HEK293 (cell line): ENCODE data around the gene OGFOD3.

Experiments
- EGR2 ChIP-seq: fragments of 450-650 bp; formaldehyde crosslinking; IDR thresholded peaks from 2 replicates; pipeline ENCODE4 v1.5.1; 2016; ENCODE audit warnings: low read depth, missing biosample characterization, missing genetic modification characterization
- GFI1B ChIP-seq: fragments of 450-650 bp; formaldehyde crosslinking; IDR thresholded peaks from 2 replicates; pipeline ENCODE4 v1.5.1; 2016; ENCODE audit warnings: missing biosample characterization, missing genetic modification characterization
- GLIS1 ChIP-seq: fragments of 450-650 bp; formaldehyde crosslinking; IDR thresholded peaks from 2 replicates; pipeline ENCODE4 v1.5.1; 2016; ENCODE audit warnings: missing biosample characterization, missing genetic modification characterization
- GLIS2 ChIP-seq: fragments of 450-650 bp; formaldehyde crosslinking; IDR thresholded peaks from 2 replicates; pipeline ENCODE4 v1.5.1; 2016; ENCODE audit warnings: missing biosample characterization, missing genetic modification characterization
- KLF10 ChIP-seq: fragments of 450-650 bp; IDR thresholded peaks from 2 replicates; pipeline ENCODE4 v1.5.1; 2018; ENCODE audit warnings: missing biosample characterization, mild to moderate bottlenecking, missing genetic modification characterization
- RBAK ChIP-seq: fragments of 450-650 bp; formaldehyde crosslinking; IDR thresholded peaks from 2 replicates; pipeline ENCODE4 v1.5.1; 2016; ENCODE audit warnings: missing biosample characterization, missing genetic modification characterization
- SCRT2 ChIP-seq: fragments of 450-650 bp; formaldehyde crosslinking; IDR thresholded peaks from 2 replicates; pipeline ENCODE4 v1.5.1; 2016; ENCODE audit warnings: missing biosample characterization, missing genetic modification characterization
- SP7 ChIP-seq: fragments of 450-650 bp; formaldehyde crosslinking; IDR thresholded peaks from 2 replicates; pipeline ENCODE4 v1.5.1; 2016; ENCODE audit warnings: missing biosample characterization, missing genetic modification characterization
- ZBTB1 ChIP-seq: fragments of 450-650 bp; formaldehyde crosslinking; IDR thresholded peaks from 2 replicates; pipeline ENCODE4 v1.5.1; 2016; ENCODE audit warnings: missing biosample characterization, missing genetic modification characterization
- ZBTB17 ChIP-seq: fragments of 450-650 bp; formaldehyde crosslinking; IDR thresholded peaks from 2 replicates; pipeline ENCODE4 v1.5.1; 2016; ENCODE audit warnings: missing biosample characterization, missing genetic modification characterization
- ZBTB8A ChIP-seq: fragments of 450-650 bp; formaldehyde crosslinking; IDR thresholded peaks from 2 replicates; pipeline ENCODE4 v1.5.1; 2016; ENCODE audit warnings: missing biosample characterization, missing genetic modification characterization
- ZIC2 ChIP-seq: fragments of 450-650 bp; formaldehyde crosslinking; IDR thresholded peaks from 2 replicates; pipeline ENCODE4 v1.5.1; 2016; ENCODE audit warnings: missing biosample characterization, missing genetic modification characterization
- ZNF10 ChIP-seq: fragments of 450-650 bp; formaldehyde crosslinking; IDR thresholded peaks from 2 replicates; pipeline ENCODE4 v1.5.1; 2017; ENCODE audit warnings: missing biosample characterization, missing genetic modification characterization
- ZNF211 ChIP-seq: fragments of 450-650 bp; formaldehyde crosslinking; IDR thresholded peaks from 2 replicates; pipeline ENCODE4 v1.5.1; 2016; ENCODE audit warnings: low read depth, missing biosample characterization, missing genetic modification characterization
- ZNF223 ChIP-seq: fragments of 450-650 bp; formaldehyde crosslinking; IDR thresholded peaks from 2 replicates; pipeline ENCODE4 v1.5.1; 2016; ENCODE audit warnings: missing biosample characterization, missing genetic modification characterization
- ZNF311 ChIP-seq: fragments of 450-650 bp; formaldehyde crosslinking; IDR thresholded peaks from 2 replicates; pipeline ENCODE4 v1.5.1; 2017; ENCODE audit warnings: missing biosample characterization, missing genetic modification characterization, borderline replicate concordance
- ZNF37A ChIP-seq: fragments of 450-650 bp; IDR thresholded peaks from 2 replicates; pipeline ENCODE4 v1.5.1; 2018; ENCODE audit warnings: missing biosample characterization, missing genetic modification characterization
- ZNF571 ChIP-seq: fragments of 450-650 bp; formaldehyde crosslinking; IDR thresholded peaks from 2 replicates; pipeline ENCODE4 v1.5.0; 2017; ENCODE audit warnings: missing biosample characterization, missing genetic modification characterization
- ZNF600 ChIP-seq: fragments of 450-650 bp; formaldehyde crosslinking; IDR thresholded peaks from 2 replicates; pipeline ENCODE4 v1.5.1; 2016; ENCODE audit warnings: missing biosample characterization, missing genetic modification characterization
- ZNF624 ChIP-seq: fragments of 450-650 bp; formaldehyde crosslinking; IDR thresholded peaks from 2 replicates; pipeline ENCODE4 v1.5.1; 2017; ENCODE audit warnings: missing biosample characterization, missing genetic modification characterization
- ZNF654 ChIP-seq: fragments of 450-650 bp; formaldehyde crosslinking; IDR thresholded peaks from 2 replicates; pipeline ENCODE4 v1.5.1; 2016; ENCODE audit warnings: low read depth, missing biosample characterization, missing genetic modification characterization
- ZNF785 ChIP-seq: fragments of 450-650 bp; formaldehyde crosslinking; IDR thresholded peaks from 2 replicates; pipeline ENCODE4 v1.5.1; 2016; ENCODE audit warnings: missing biosample characterization, missing genetic modification characterization
- ZNF830 ChIP-seq: fragments of 450-650 bp; IDR thresholded peaks from 2 replicates; pipeline ENCODE4 v1.5.0; 2018; ENCODE audit warnings: missing biosample characterization, missing genetic modification characterization, low read depth, mild to moderate bottlenecking, moderate library complexity
- ZSCAN23 ChIP-seq: fragments of 450-650 bp; formaldehyde crosslinking; IDR thresholded peaks from 2 replicates; pipeline ENCODE4 v1.5.1; 2016; ENCODE audit warnings: missing biosample characterization, missing genetic modification characterization
- TF ChIP-seq, protein P1 (sequence below): fragments of 450-650 bp; formaldehyde crosslinking; IDR thresholded peaks from 2 replicates; pipeline ENCODE4 v1.5.1; 2017; ENCODE audit warnings: missing biosample characterization, missing genetic modification characterization
- TF ChIP-seq, protein P2 (sequence below): fragments of 450-650 bp; formaldehyde crosslinking; IDR thresholded peaks from 2 replicates; pipeline ENCODE4 v1.5.1; 2017; ENCODE audit warnings: missing biosample characterization, missing genetic modification characterization
- TF ChIP-seq, protein P3 (sequence below): fragments of 450-650 bp; formaldehyde crosslinking; conservative IDR thresholded peaks from 2 replicates; pipeline ENCODE4 v1.5.1; 2016; ENCODE audit warnings: low read depth, missing biosample characterization, missing genetic modification characterization
- TF ChIP-seq, protein P4 (sequence below): fragments of 450-650 bp; formaldehyde crosslinking; IDR thresholded peaks from 2 replicates; pipeline ENCODE4 v1.5.1; 2017; ENCODE audit warnings: missing biosample characterization, missing genetic modification characterization
- TF ChIP-seq, protein P5 (sequence below): fragments of 450-650 bp; formaldehyde crosslinking; IDR thresholded peaks from 2 replicates; pipeline ENCODE4 v1.5.1; 2016; ENCODE audit warnings: missing biosample characterization, missing genetic modification characterization

The OGFOD3 gene

DNA sequence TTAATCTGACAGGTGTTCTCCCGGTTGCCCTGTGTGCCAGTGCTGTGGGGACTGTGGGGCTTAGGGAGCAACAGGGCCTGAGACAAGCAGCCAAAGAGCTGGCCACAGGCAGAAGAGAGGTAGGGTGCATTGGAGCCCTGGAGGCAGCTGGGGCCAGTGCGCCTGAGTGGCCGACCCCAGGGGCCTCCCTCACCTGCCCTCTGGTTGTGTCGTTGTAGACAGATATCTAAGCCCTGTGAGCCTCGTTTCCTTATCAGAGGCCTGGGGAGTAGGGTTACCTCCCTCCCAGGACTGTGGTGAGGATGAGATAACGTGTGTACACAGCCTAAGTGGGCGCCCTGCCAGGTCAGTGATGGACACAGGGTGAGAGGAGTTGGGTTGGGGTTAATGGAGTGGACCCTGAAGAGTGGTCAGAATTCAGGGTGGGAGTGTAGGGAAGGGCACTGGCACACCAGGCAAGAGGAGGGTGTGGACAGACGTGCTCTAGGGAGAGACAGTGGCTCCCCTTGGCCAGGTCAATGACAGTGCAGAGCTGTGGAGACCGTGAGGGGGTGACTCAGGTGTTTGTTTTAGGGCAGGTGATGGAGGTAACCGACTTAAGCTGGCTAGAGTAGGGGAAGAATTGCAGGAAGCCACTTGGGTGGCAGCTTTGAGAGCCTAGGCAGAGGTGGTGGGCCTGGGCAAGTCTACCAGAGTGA, 43.6 kb upstream of the OGFOD3 start (continued):
- TF ChIP-seq ZNF10 (peak; percentile 56; the same call in 1 of the 2 replicates), ZBTB17 (tag by site-specific recombination) (no peak), ZNF600 (tag by site-specific recombination) (peak; percentile 54; the same call in 1 of the 2 replicates), KLF10 (tag by site-specific recombination) (no peak), EGR2 (tag by site-specific recombination) (0 out of 2 replicates have a peak, but pooled peaks have one; percentile 29), ZSCAN23 (no peak), ZNF37A (tag by site-specific recombination) (no peak), GFI1B (tag by site-specific recombination) (no peak), ZNF311 (tag by site-specific recombination) (no peak), SP7 (peak; percentile 54), ZNF223 (tag by site-specific recombination) (no peak), ZBTB1 (no peak), ZNF211 (tag by site-specific recombination) (no peak), ZNF624 (tag by site-specific recombination) (no peak), ZNF571 (no peak), ZBTB8A (tag by site-specific recombination) (no peak), RBAK (no peak), GLIS2 (0 out of 2 replicates have a peak, but pooled peaks have one; percentile 56), GLIS1 (tag by site-specific recombination) (peak; percentile 66), ZNF785 (tag by site-specific recombination) (no peak), SCRT2 (tag by site-specific recombination) (0 out of 2 replicates have a peak, but pooled peaks have one; percentile 36), ZIC2 (tag by site-specific recombination) (peak; percentile 95), ZNF654 (tag by site-specific recombination) (no peak), ZNF830 (no peak)
- TF ChIP-seq, protein P1, sequence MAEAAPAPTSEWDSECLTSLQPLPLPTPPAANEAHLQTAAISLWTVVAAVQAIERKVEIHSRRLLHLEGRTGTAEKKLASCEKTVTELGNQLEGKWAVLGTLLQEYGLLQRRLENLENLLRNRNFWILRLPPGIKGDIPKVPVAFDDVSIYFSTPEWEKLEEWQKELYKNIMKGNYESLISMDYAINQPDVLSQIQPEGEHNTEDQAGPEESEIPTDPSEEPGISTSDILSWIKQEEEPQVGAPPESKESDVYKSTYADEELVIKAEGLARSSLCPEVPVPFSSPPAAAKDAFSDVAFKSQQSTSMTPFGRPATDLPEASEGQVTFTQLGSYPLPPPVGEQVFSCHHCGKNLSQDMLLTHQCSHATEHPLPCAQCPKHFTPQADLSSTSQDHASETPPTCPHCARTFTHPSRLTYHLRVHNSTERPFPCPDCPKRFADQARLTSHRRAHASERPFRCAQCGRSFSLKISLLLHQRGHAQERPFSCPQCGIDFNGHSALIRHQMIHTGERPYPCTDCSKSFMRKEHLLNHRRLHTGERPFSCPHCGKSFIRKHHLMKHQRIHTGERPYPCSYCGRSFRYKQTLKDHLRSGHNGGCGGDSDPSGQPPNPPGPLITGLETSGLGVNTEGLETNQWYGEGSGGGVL, result peak; percentile 56
- TF ChIP-seq, protein P2, sequence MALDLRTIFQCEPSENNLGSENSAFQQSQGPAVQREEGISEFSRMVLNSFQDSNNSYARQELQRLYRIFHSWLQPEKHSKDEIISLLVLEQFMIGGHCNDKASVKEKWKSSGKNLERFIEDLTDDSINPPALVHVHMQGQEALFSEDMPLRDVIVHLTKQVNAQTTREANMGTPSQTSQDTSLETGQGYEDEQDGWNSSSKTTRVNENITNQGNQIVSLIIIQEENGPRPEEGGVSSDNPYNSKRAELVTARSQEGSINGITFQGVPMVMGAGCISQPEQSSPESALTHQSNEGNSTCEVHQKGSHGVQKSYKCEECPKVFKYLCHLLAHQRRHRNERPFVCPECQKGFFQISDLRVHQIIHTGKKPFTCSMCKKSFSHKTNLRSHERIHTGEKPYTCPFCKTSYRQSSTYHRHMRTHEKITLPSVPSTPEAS (tag by site-specific recombination), result no peak
- TF ChIP-seq, protein P3, sequence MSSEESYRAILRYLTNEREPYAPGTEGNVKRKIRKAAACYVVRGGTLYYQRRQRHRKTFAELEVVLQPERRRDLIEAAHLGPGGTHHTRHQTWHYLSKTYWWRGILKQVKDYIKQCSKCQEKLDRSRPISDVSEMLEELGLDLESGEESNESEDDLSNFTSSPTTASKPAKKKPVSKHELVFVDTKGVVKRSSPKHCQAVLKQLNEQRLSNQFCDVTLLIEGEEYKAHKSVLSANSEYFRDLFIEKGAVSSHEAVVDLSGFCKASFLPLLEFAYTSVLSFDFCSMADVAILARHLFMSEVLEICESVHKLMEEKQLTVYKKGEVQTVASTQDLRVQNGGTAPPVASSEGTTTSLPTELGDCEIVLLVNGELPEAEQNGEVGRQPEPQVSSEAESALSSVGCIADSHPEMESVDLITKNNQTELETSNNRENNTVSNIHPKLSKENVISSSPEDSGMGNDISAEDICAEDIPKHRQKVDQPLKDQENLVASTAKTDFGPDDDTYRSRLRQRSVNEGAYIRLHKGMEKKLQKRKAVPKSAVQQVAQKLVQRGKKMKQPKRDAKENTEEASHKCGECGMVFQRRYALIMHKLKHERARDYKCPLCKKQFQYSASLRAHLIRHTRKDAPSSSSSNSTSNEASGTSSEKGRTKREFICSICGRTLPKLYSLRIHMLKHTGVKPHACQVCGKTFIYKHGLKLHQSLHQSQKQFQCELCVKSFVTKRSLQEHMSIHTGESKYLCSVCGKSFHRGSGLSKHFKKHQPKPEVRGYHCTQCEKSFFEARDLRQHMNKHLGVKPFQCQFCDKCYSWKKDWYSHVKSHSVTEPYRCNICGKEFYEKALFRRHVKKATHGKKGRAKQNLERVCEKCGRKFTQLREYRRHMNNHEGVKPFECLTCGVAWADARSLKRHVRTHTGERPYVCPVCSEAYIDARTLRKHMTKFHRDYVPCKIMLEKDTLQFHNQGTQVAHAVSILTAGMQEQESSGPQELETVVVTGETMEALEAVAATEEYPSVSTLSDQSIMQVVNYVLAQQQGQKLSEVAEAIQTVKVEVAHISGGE (tag by site-specific recombination), result no peak
- TF ChIP-seq, protein P4, sequence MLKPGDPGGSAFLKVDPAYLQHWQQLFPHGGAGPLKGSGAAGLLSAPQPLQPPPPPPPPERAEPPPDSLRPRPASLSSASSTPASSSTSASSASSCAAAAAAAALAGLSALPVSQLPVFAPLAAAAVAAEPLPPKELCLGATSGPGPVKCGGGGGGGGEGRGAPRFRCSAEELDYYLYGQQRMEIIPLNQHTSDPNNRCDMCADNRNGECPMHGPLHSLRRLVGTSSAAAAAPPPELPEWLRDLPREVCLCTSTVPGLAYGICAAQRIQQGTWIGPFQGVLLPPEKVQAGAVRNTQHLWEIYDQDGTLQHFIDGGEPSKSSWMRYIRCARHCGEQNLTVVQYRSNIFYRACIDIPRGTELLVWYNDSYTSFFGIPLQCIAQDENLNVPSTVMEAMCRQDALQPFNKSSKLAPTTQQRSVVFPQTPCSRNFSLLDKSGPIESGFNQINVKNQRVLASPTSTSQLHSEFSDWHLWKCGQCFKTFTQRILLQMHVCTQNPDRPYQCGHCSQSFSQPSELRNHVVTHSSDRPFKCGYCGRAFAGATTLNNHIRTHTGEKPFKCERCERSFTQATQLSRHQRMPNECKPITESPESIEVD (tag by site-specific recombination), result no peak
- TF ChIP-seq, protein P5, sequence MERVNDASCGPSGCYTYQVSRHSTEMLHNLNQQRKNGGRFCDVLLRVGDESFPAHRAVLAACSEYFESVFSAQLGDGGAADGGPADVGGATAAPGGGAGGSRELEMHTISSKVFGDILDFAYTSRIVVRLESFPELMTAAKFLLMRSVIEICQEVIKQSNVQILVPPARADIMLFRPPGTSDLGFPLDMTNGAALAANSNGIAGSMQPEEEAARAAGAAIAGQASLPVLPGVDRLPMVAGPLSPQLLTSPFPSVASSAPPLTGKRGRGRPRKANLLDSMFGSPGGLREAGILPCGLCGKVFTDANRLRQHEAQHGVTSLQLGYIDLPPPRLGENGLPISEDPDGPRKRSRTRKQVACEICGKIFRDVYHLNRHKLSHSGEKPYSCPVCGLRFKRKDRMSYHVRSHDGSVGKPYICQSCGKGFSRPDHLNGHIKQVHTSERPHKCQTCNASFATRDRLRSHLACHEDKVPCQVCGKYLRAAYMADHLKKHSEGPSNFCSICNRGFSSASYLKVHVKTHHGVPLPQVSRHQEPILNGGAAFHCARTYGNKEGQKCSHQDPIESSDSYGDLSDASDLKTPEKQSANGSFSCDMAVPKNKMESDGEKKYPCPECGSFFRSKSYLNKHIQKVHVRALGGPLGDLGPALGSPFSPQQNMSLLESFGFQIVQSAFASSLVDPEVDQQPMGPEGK (tag by site-specific recombination), result peak; percentile 29; the same call in 1 of the 2 replicates
